Measurements from ENCODE around the gene SPPL2A. TPM values are rescaled to one million over a fixed set of nuclear protein-coding genes. Genes with fewer than 3 reads are reported as not detected.

SPPL2A gene
- total RNA-seq, 1 experiment from 2014 or later, result 64.4 TPM

- Histone ChIP-seq H3K4me2 (ENCODE audit: insufficient read depth, insufficient read length, low read length) (no peak overlapping the region), H3K4me1 (ENCODE audit: insufficient read depth, low read length) (no peaks in the 10 kb centered on the region), H2BK5ac (ENCODE audit: insufficient read length, low read length) (no peak overlapping the region), H3K27ac (ENCODE audit: insufficient read length, low read depth, low read length) (no peak overlapping the region), H3K79me1 (ENCODE audit: insufficient read depth, low read depth, low read length, poor library complexity, severe bottlenecking) (peaks cover 2% of the 10 kb centered on the region), H4K8ac (replicated peaks; ENCODE audit: insufficient read length, low read depth, low read length) (no peak overlapping the region), H3K56ac (ENCODE audit: insufficient read length, low read depth, low read length) (no peak overlapping the region), H3K9ac (ENCODE audit: extremely low read depth, insufficient read length, low read length) (no peak overlapping the region), H2BK20ac (ENCODE audit: low read depth, low read length, poor library complexity, severe bottlenecking) (no peak overlapping the region), H3K4ac (ENCODE audit: low read depth, low read length) (no peak overlapping the region), H4K5ac (ENCODE audit: insufficient read length, low read depth, low read length) (no peak overlapping the region), H3K14ac (ENCODE audit: insufficient read depth, low read length) (no peak overlapping the region), H2BK12ac (ENCODE audit: insufficient read length, low read depth, low read length) (no peak overlapping the region), H3K18ac (ENCODE audit: insufficient read length, low read depth, low read length) (no peak overlapping the region), H3K23ac (ENCODE audit: insufficient read length, low read depth, low read length) (no peak overlapping the region), H4K91ac (ENCODE audit: insufficient read length, low read depth, low read length) (no peak overlapping the region), H2AFZ (ENCODE audit: low read length) (no peak overlapping the region), H4K20me1 (ENCODE audit: control insufficient read depth, insufficient read depth, insufficient read length) (no peaks in the 10 kb centered on the region), H2BK15ac (ENCODE audit: low read depth, low read length) (no peak overlapping the region), H3T11ph (ENCODE audit: low read length) (no peak overlapping the region), H3K27me3 (ENCODE audit: insufficient read depth, low read length) (no peaks in the 10 kb centered on the region), H3K9me3 (ENCODE audit: control insufficient read depth, low read depth, low read length) (no peaks in the 10 kb centered on the region), H2AK5ac (ENCODE audit: insufficient read length, low read length) (no peak overlapping the region), H2BK120ac (ENCODE audit: low read depth, low read length, poor library complexity, severe bottlenecking) (no peak overlapping the region), H3K23me2 (ENCODE audit: insufficient read length, low read depth, low read length, poor library complexity, severe bottlenecking) (no peaks in the 10 kb centered on the region), H3K79me2 (ENCODE audit: insufficient read depth, low read length) (no peaks in the 10 kb centered on the region; the same call in 1 of the 2 replicates)
- no peak overlapping the region for H3K4me3 Mint-ChIP-seq
- H3K36me3 Mint-ChIP-seq (ENCODE audit: insufficient read depth in 1 of 3, low read depth in 3 of 3), result peaks cover 0 to 12% (median under 1%) of the 10 kb centered on the region in 3 experiments; a peak in 4 of 7 replicates
- no peaks in the 10 kb centered on the region for H3K4me1 Mint-ChIP-seq
- TF ChIP-seq CTCF (conservative IDR thresholded peaks at IDR 0.05), result no peak
- no peaks in the 10 kb centered on the region for H3K9me3 Mint-ChIP-seq
- WGBS (ENCODE audit: extremely low coverage, insufficient read length, low lambda C conversion rate), result no CpG with 5 or more reads among the region's 1 CpG
- no peaks in the 10 kb centered on the region for H3K27me3 Mint-ChIP-seq (ENCODE audit: low read depth)
- peak overlapping the region in 1 of 3 experiments; percentile 52; a peak in 1 of 7 replicates for H3K27ac Mint-ChIP-seq
- DNase-seq, result no peak
These were observed 12.0 kb downstream of the SPPL2A start for GRCh38 chr15:50753463-50753862.
